HFFc6 (cell line): Measurements from ENCODE around the gene P2RY13. TPM values are rescaled to one million over a fixed set of nuclear protein-coding genes. Genes with fewer than 3 reads are reported as not detected.

Source experiments
- DNase-seq: peaks from one replicate; pipeline ENCODE4 v3.0.0-alpha.2; 2018
- H3K27ac Mint-ChIP-seq: 2 replicates; pipeline ENCODE4 v1.8.0; 2020; ENCODE audit warnings: mild to moderate bottlenecking, mixed read lengths
- H3K27me3 Mint-ChIP-seq: 2 replicates; pipeline ENCODE4 v1.8.0; 2021; ENCODE audit warnings: mild to moderate bottlenecking, moderate library complexity, mixed read lengths; ENCODE audit not compliant: insufficient read depth
- H3K36me3 Mint-ChIP-seq: 2 replicates; pipeline ENCODE4 v1.8.0; 2021; ENCODE audit warnings: low read depth, mixed read lengths
- H3K4me1 Mint-ChIP-seq: 2 replicates; pipeline ENCODE4 v1.8.0; 2020; ENCODE audit warnings: low read depth, mixed read lengths
- H3K4me3 Mint-ChIP-seq: 2 replicates; pipeline ENCODE4 v1.8.0; 2020; ENCODE audit warnings: mild to moderate bottlenecking, moderate library complexity, mixed read lengths
- H3K9me3 Mint-ChIP-seq: 2 replicates; pipeline ENCODE4 v1.8.0; 2020; ENCODE audit warnings: mild to moderate bottlenecking, mixed read lengths
- CTCF ChIP-seq: fragments of 200-600 bp; sonication (generic); IDR thresholded peaks from 2 replicates; pipeline ENCODE4 v1.5.0; 2021; ENCODE audit warnings: antibody characterized with exemption, mild to moderate bottlenecking
- long read RNA-seq: library from polyadenylated mRNA; unstranded; transcript quantifications from one replicate; pipeline ENCODE4 v2.0.0, GENCODE V29; 2019
- total RNA-seq, 6 experiments: library from RNA; stranded (reverse); fragmentation: NEBNext Ultra II Directional; extraction: Animal tissue kit (Norgen Biotek cat#: 25700); gene quantifications; 2 replicates in 1 of 6; 3 replicates in 5 of 6; pipeline ENCODE4 v1.2.3, GENCODE V29; 2021

P2RY13 gene
- total RNA-seq, result not detected
- long read RNA-seq, result 0 reads

- no peak within 1 kb of the TSS for H3K27ac Mint-ChIP-seq
- TF ChIP-seq CTCF, result no peak
- no peaks in the 10 kb centered on the region for H3K9me3 Mint-ChIP-seq
- DNase-seq, result no peak
- peaks cover 8% of the 10 kb centered on the region for H3K4me1 Mint-ChIP-seq
- peak within 1 kb of the TSS; percentile 29; the same call in 1 of the 2 replicates for H3K4me3 Mint-ChIP-seq
- no peaks in the 10 kb centered on the region for H3K36me3 Mint-ChIP-seq
- no peaks in the 10 kb centered on the region for H3K27me3 Mint-ChIP-seq
These were observed at the start of gene P2RY13 for GRCh38 chr3:151329363-151329762. Gene P2RY13 (minus strand): TSS chr3:151329549. CDS start chr3:151329528, 21 bp downstream.

GRCh38 chr3:151377768-151378385 lies 48.5 kb upstream of the P2RY13 start:
- no peaks in the 10 kb centered on the region for H3K9me3 Mint-ChIP-seq
- no peaks in the 10 kb centered on the region for H3K27me3 Mint-ChIP-seq
- H3K36me3 Mint-ChIP-seq, result no peaks in the 10 kb centered on the region
- no peak overlapping the region for H3K27ac Mint-ChIP-seq
- peaks cover 7% of the 10 kb centered on the region for H3K4me1 Mint-ChIP-seq
- DNase-seq, result no peak
- H3K4me3 Mint-ChIP-seq, result no peak overlapping the region
- no peak for TF ChIP-seq CTCF

- H3K9me3 Mint-ChIP-seq, result no peaks in the 10 kb centered on the region
- peak; percentile 11 for DNase-seq
- H3K27me3 Mint-ChIP-seq, result no peaks in the 10 kb centered on the region
These were observed 42.9 kb upstream of the P2RY13 start for GRCh38 chr3:151372063-151372820.

GRCh38 chr3:151371526-151371925 lies 42.2 kb upstream of the P2RY13 start:
- H3K4me3 Mint-ChIP-seq, result no peak overlapping the region
- no peaks in the 10 kb centered on the region for H3K27me3 Mint-ChIP-seq
- peak; percentile 17 for DNase-seq
- H3K4me1 Mint-ChIP-seq, result peaks cover 19% of the 10 kb centered on the region
- no peak for TF ChIP-seq CTCF
- H3K9me3 Mint-ChIP-seq, result no peaks in the 10 kb centered on the region
- H3K36me3 Mint-ChIP-seq, result no peaks in the 10 kb centered on the region
- peak overlapping the region; percentile 53 for H3K27ac Mint-ChIP-seq

More at GRCh38 chr3:151372063-151372820, 42.9 kb upstream of the P2RY13 start:
- Mint-ChIP-seq H3K4me3 (no peak overlapping the region; the same call in 1 of the 2 replicates), H3K27ac (peak overlapping the region; percentile 53), H3K36me3 (no peaks in the 10 kb centered on the region), H3K4me1 (peaks cover 19% of the 10 kb centered on the region)
- no peak for TF ChIP-seq CTCF

- Mint-ChIP-seq H3K36me3 (no peaks in the 10 kb centered on the region), H3K4me3 (no peak overlapping the region), H3K27me3 (no peaks in the 10 kb centered on the region), H3K27ac (no peak overlapping the region), H3K9me3 (no peaks in the 10 kb centered on the region), H3K4me1 (peaks cover 16% of the 10 kb centered on the region)
- no peak for DNase-seq
- TF ChIP-seq CTCF, result no peak
These were observed 38.1 kb upstream of the P2RY13 start for GRCh38 chr3:151367448-151367847.
